Immature natural killer cell (primary cell): ENCODE results near the gene BARD1. TPM values are rescaled to one million over a fixed set of nuclear protein-coding genes. Genes with fewer than 3 reads are reported as not detected.
"Not testable (repeated sequence)": the region's sequence is repeated elsewhere in the genome, so short reads cannot be mapped to it uniquely, and the experiment has no call there.

Experiments
- DNase-seq, 3 donors: peaks; one replicate each; pipeline ENCODE4 v3.0.0; 2022; ENCODE audit warnings: mixed read lengths in 1 of 3
- H3K27ac Mint-ChIP-seq, 6 donors: one replicate each; pipeline ENCODE4 v1.8.0; 2020; ENCODE audit warnings: mixed read lengths in 6 of 6, mild to moderate bottlenecking in 5 of 6, inconsistent platforms in 4 of 6, moderate library complexity in 3 of 6
- H3K27me3 Mint-ChIP-seq, 3 donors: one replicate each; pipeline ENCODE4 v1.8.0; 2020 to 2021; ENCODE audit warnings: low read depth in 3 of 3, mild to moderate bottlenecking in 3 of 3, mixed read lengths in 3 of 3, moderate library complexity in 3 of 3, inconsistent platforms in 1 of 3
- H3K36me3 Mint-ChIP-seq, 3 donors: one replicate each; pipeline ENCODE4 v1.8.0; 2020; ENCODE audit warnings: mixed read lengths in 3 of 3, inconsistent platforms in 2 of 3, mild to moderate bottlenecking in 2 of 3
- H3K4me1 Mint-ChIP-seq, 2 donors: one replicate each; pipeline ENCODE4 v1.8.0; 2020; ENCODE audit warnings: inconsistent platforms in 2 of 2, mild to moderate bottlenecking in 2 of 2, mixed read lengths in 2 of 2, moderate library complexity in 1 of 2
- H3K4me3 Mint-ChIP-seq, 5 donors: one replicate each; pipeline ENCODE4 v1.8.0; 2020; ENCODE audit warnings: mild to moderate bottlenecking in 5 of 5, mixed read lengths in 5 of 5, inconsistent platforms in 3 of 5, moderate library complexity in 3 of 5
- H3K9me3 Mint-ChIP-seq, 6 donors: one replicate each; pipeline ENCODE4 v1.8.0; 2020; ENCODE audit warnings: mild to moderate bottlenecking in 6 of 6, mixed read lengths in 6 of 6, inconsistent platforms in 4 of 6, moderate library complexity in 3 of 6
- polyA plus RNA-seq, 3 donors: library from polyadenylated mRNA; unstranded; fragments of 300-500 nt; fragmentation: Illumina TruSeq; gene quantifications; one replicate each; pipeline ENCODE4 v1.2.3, GENCODE V29; 2021

Gene BARD1
- polyA plus RNA-seq, 3 donors from 2014 or later = 6.8 to 10.3 (median 9.4) TPM

DNA sequence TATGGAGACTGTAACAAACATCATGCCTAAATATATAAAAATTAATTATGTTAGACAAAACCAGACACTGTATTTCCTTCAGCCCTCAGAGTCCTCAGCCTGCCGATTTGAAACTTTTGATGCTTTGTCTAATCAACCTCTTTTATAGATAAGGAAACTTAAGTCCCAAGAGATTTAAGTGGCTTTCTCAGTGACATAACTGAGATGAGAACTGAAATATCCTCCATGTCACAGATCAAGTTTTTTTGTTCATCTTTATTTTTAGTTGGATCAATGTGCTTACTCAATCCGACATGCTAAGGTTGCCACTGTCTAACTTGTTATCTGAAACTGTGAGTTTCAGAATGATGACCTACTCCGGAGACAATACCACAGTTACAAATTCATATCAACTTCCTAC, 72.3 kb downstream of the BARD1 start:
- no peak for DNase-seq
- Mint-ChIP-seq H3K4me1 (no peaks in the 10 kb centered on the region), H3K27ac (peak overlapping the region in 1 of 6 donors; percentile 5), H3K4me3 (no peak overlapping the region), H3K9me3 (no peaks in the 10 kb centered on the region), H3K27me3 (no peaks in the 10 kb centered on the region), H3K36me3 (peaks cover 0 to 35% (median 16%) of the 10 kb centered on the region in 3 donors)

DNA sequence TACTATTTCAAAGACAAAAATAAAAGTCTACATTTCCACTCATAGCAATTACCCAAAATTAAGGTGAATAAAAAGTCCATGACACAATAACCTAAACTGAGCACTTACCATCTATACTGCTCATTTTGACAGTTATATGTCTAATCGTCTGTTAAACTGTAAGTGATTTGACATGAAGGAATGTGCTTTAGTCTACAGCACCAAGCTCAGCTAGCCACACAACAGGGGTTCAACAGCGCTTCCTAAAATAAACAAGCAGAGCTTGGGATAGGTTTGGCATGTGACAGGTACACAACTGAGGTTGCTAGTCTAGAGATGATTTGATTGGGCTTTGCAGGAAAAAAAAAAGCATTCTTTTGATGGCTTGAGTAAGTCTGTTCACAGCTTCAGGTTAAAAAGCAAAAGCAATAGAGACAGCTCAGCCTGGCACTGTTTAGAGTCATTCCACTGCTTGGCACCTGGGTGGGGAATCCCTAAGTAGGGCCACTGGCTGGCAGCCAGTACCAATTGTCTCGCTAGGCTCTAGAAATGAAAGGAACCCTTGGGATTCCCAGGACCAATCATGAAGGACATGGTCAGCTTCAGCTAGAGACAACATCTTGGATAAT, 78.6 kb downstream of the BARD1 start:
- Mint-ChIP-seq H3K27ac (no peak overlapping the region), H3K36me3 (peaks cover 16 to 43% (median 33%) of the 10 kb centered on the region in 3 donors), H3K27me3 (peaks cover 0 to 2% (median 0%) of the 10 kb centered on the region in 3 donors), H3K4me3 (no peak overlapping the region), H3K9me3 (no peaks in the 10 kb centered on the region), H3K4me1 (no peaks in the 10 kb centered on the region)
- DNase-seq = no peak

DNA sequence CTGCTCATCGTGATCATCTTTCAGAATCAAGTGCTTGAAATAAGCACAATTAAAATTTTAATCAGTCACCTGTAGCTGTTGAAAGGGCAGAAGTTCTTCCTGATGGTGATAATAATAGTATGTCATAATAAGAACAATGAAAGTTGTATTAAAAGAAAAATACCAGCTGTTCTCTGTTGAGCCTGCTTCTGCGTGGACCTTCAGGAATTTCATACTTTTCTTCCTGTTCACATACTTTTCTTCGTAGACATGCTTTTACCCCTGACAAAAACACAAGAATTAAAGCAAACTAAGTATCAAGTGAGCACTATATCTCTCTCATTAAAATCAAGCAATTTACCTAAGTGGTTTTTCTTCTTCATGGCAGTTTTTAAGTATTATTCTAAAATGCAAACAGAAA, 79.2 kb downstream of the BARD1 start:
- Mint-ChIP-seq H3K4me1 (no peaks in the 10 kb centered on the region), H3K36me3 (peaks cover 16 to 42% (median 39%) of the 10 kb centered on the region in 3 donors), H3K4me3 (no peak overlapping the region), H3K27ac (no peak overlapping the region), H3K27me3 (peaks cover 0 to 2% (median 0%) of the 10 kb centered on the region in 3 donors), H3K9me3 (no peaks in the 10 kb centered on the region)
- DNase-seq = no peak

GRCh38 chr2:214724741-214725140, 84.7 kb downstream of the BARD1 start:
- Mint-ChIP-seq H3K4me1 (no peaks in the 10 kb centered on the region), H3K27ac (no peak overlapping the region), H3K27me3 (peaks cover 0 to 2% (median 0%) of the 10 kb centered on the region in 3 donors), H3K4me3 (no peak overlapping the region), H3K9me3 (peaks cover 0 to 4% (median 0%) of the 10 kb centered on the region in 6 donors), H3K36me3 (peaks cover 21 to 54% (median 39%) of the 10 kb centered on the region in 3 donors)
- no peak for DNase-seq

DNA sequence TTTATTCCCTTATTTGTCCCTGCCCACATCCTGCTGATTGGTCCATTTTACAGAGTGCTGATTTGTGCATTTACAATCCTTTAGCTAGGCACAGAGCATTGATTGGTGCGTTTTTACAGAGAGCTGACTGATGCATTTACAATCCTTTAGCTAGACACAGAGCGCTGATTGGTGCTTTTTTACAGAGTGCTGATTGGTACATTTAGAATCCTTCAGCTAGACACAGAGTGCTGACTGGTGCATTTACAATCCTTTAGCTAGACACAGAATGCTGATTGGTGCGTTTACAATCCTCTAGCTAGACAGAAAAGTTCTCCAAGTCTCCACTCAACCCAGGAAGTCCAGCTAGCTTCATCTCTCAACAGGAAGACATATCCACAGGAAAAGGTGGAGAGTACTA, 91.6 kb downstream of the BARD1 start:
- not testable (repeated sequence) for H3K27me3 Mint-ChIP-seq, H3K4me3 Mint-ChIP-seq, H3K27ac Mint-ChIP-seq, H3K9me3 Mint-ChIP-seq, DNase-seq
- Mint-ChIP-seq H3K36me3 (peaks cover 19 to 40% (median 25%) of the 10 kb centered on the region in 3 donors), H3K4me1 (peaks cover 6 to 14% of the 10 kb centered on the region in 2 donors)

- Mint-ChIP-seq H3K4me1 (peaks cover 6 to 14% of the 10 kb centered on the region in 2 donors), H3K27me3 (peaks cover 0 to 2% (median 0%) of the 10 kb centered on the region in 3 donors), H3K9me3 (peaks cover 0 to 4% (median 0%) of the 10 kb centered on the region in 6 donors), H3K27ac (no peak overlapping the region), H3K36me3 (peaks cover 19 to 39% (median 25%) of the 10 kb centered on the region in 3 donors), H3K4me3 (no peak overlapping the region)
- no peak for DNase-seq
Observed at GRCh38 chr2:214716811-214717560, 92.5 kb downstream of the BARD1 start.

- peaks cover 0 to 2% (median 0%) of the 10 kb centered on the region in 3 donors for H3K27me3 Mint-ChIP-seq
- H3K4me1 Mint-ChIP-seq = peaks cover 6 to 14% of the 10 kb centered on the region in 2 donors
- H3K27ac Mint-ChIP-seq = no peak overlapping the region
- H3K9me3 Mint-ChIP-seq = no peaks in the 10 kb centered on the region
- H3K4me3 Mint-ChIP-seq = no peak overlapping the region
- H3K36me3 Mint-ChIP-seq = peaks cover 14 to 23% (median 19%) of the 10 kb centered on the region in 3 donors
- no peak for DNase-seq
Observed at GRCh38 chr2:214715025-214715424, 94.5 kb downstream of the BARD1 start.

GRCh38 chr2:214713080-214713830, 96.2 kb downstream of the BARD1 start:
- no peak overlapping the region for H3K4me3 Mint-ChIP-seq
- H3K4me1 Mint-ChIP-seq = peaks cover 6 to 14% of the 10 kb centered on the region in 2 donors
- H3K9me3 Mint-ChIP-seq = no peaks in the 10 kb centered on the region
- DNase-seq = no peak
- peaks cover 0 to 2% (median 0%) of the 10 kb centered on the region in 3 donors for H3K27me3 Mint-ChIP-seq
- H3K36me3 Mint-ChIP-seq = peaks cover 12 to 16% (median 15%) of the 10 kb centered on the region in 3 donors
- no peak overlapping the region for H3K27ac Mint-ChIP-seq

DNA sequence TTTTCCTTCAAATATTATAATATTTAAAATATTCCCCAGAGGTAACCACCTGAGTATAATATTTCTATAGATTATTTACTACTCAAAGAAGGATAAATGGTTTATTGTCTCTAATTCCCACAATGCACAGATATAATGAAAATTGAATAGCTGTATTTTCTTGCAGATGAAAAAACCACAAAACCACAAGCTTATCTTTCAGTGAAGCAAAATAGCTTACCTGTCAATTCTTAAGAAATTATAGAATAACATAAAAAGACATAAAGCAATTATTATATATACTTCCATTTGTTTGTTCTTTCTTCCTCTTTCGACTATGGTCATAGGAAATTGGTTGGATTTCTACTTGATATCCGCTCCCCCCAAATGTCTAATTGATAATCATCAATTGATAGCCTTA, 98.8 kb downstream of the BARD1 start:
- Mint-ChIP-seq H3K36me3 (no peaks in the 10 kb centered on the region), H3K27ac (no peak overlapping the region), H3K9me3 (no peaks in the 10 kb centered on the region), H3K4me1 (no peaks in the 10 kb centered on the region), H3K27me3 (no peaks in the 10 kb centered on the region), H3K4me3 (no peak overlapping the region)
- DNase-seq = no peak

DNA sequence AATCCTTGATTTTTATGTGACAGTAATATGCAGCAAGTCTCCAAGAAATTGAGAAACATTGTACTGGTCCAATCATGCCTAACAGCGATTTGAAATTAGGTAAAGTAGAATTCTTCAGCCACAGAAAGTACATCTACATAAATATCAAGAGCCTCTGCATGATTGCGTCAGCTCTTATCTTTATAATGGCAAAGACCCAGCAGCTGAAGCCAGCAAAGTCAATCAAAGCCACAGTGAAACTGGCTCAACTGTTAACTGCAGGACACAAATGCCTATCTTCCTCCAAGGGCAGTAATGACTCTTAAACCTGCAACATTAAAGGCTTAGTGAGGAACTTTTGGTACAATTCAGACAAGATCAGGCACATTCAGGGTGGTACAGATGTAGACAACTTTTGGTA, 102.5 kb downstream of the BARD1 start:
- Mint-ChIP-seq H3K4me3 (no peak overlapping the region), H3K36me3 (no peaks in the 10 kb centered on the region), H3K4me1 (no peaks in the 10 kb centered on the region)

GRCh38 chr2:214699236-214699635, 110.2 kb downstream of the BARD1 start:
- H3K27ac Mint-ChIP-seq = no peak overlapping the region
- H3K27me3 Mint-ChIP-seq = peaks cover 1 to 4% (median 2%) of the 10 kb centered on the region in 3 donors

More for the DNA sequence above, 102.5 kb downstream of the BARD1 start:
- DNase-seq = no peak
- Mint-ChIP-seq H3K27me3 (no peaks in the 10 kb centered on the region), H3K27ac (no peak overlapping the region), H3K9me3 (peaks cover 0 to 3% (median 0%) of the 10 kb centered on the region in 6 donors)

DNA sequence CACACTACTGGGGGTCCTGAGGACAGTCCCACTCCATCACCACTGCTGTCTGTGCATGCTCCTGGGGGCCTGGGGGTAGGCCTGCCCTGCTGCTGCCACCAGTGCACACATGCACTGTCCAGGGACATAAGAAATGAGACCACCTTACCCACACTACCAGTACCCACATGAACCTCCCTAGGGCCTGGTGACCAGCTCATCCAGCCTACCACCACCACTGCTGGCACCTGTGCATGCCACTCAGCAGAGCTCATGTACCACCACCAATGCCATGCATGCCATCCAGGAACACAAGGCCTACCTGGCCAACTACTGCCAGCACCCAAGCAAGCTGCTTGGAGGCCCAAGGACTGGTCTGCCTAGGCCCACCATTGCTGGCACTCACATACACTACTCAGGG, 112.8 kb downstream of the BARD1 start:
- Mint-ChIP-seq H3K4me3 (no peak overlapping the region), H3K9me3 (peaks cover 5 to 15% (median 10%) of the 10 kb centered on the region in 6 donors), H3K27me3 (peaks cover 1 to 4% (median 2%) of the 10 kb centered on the region in 3 donors), H3K27ac (no peak overlapping the region), H3K36me3 (peaks cover 5 to 10% (median 7%) of the 10 kb centered on the region in 3 donors), H3K4me1 (no peaks in the 10 kb centered on the region)
- no peak for DNase-seq

More at GRCh38 chr2:214699236-214699635, 110.2 kb downstream of the BARD1 start:
- H3K4me1 Mint-ChIP-seq = no peaks in the 10 kb centered on the region
- no peak for DNase-seq
- peaks cover 5 to 10% (median 7%) of the 10 kb centered on the region in 3 donors for H3K36me3 Mint-ChIP-seq
- H3K9me3 Mint-ChIP-seq = peaks cover 5 to 16% (median 10%) of the 10 kb centered on the region in 6 donors
- no peak overlapping the region for H3K4me3 Mint-ChIP-seq

DNA sequence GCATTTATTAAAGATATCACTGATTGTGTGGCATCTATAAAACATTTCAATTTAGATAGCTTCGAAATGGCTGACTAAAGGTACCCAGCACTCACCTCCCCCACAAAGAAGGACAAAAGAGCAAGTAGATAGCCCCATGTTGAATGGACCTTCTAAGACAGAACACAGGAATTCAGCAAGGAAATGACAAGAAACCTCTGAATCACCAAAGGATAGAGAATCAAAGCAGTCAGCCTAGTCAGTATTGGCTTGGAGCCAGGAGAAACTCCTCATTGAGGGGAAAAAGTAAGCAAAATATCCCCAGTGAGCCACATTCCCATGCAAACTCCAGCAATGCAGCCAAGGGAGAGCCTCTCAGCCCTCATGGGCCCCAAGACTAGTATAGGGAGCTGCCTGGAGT, 113.7 kb downstream of the BARD1 start:
- Mint-ChIP-seq H3K36me3 (peaks cover 0 to 4% (median 2%) of the 10 kb centered on the region in 3 donors), H3K4me1 (no peaks in the 10 kb centered on the region), H3K27me3 (peaks cover 1 to 4% (median 2%) of the 10 kb centered on the region in 3 donors)

More for the DNA sequence above, 113.7 kb downstream of the BARD1 start:
- H3K9me3 Mint-ChIP-seq = peaks cover 3 to 9% (median 6%) of the 10 kb centered on the region in 6 donors
- no peak for DNase-seq
- H3K4me3 Mint-ChIP-seq = no peak overlapping the region
- no peak overlapping the region for H3K27ac Mint-ChIP-seq
